Measurements from ENCODE around the gene KCTD12.

Gene KCTD12

DNA sequence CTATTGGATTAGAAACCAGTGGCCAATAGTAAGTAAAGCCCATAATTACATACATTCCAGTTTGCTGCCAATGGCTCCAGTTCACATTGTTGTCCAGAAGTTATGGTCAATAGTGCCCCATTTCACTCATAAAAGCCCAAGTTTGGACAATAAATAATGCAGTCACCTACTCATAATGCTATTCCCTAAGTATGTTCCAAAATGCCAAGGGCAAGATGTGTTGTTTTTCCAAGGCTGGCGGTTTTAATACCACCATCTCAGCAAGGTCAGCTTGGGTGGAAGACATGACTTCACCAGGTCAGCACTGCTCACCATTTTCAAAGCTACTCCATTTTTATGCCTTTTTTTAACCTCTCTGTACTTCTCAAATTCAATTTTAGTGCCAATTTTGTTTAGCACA, 32.7 kb downstream of the KCTD12 start:
- DNase-seq, result no peak

DNA sequence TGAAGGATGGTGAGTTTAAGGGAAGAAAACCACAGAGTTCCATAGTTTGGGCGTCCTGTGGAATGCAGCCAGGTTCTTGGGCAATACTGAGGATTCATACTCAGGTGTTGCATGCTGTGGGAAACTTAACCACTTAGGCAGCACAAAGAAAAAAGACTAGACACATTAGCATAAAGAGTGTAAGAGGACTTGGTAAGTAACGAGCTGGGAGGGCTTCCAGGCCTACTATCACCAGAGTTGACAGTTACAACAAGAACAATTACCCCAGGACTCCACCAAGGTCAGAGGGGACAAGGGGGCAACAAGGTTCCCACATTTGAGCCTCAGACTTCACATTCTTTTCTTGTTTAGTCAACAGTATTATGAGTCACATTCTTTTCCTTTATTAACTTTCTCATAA, 33.2 kb downstream of the KCTD12 start:
- DNase-seq, result no peak

DNA sequence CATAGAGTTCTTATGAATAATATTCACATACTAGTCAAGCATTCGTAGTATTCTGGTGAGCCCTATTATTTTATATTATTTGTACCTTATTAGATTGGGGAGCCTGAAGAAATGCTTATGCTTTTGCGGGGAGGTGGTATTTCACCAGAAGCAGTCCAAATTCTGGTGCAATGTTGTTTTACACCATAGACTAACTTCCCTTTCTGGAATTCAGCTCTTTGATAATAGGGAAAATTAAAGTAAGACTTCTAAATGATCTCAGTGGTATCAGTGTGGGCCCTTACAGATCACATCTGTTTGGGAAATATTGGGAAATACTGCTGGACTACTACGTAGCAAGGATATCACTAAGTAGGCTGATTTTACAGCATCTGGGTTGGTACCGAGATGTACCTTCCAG, 34.2 kb downstream of the KCTD12 start:
- no peak for DNase-seq

DNA sequence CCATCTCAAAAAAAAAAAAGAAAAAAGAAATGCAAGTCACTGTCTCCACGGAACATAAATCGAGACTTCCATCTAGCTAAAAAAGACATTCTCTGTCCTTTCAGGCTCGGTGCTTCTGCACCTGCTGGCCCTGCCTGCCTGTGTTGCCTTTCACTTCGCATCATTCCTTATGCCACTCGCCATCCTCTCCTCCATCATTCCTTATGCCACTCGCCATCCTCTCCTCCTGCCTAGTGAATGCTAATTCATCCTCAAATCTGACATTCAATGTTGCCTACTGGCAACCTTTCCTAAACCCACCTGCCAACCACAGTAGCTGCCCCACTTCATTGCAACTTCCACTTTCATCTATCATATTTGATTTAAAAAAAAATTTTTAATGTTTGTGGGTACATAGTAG, 36.7 kb downstream of the KCTD12 start:
- no peak for DNase-seq

DNA sequence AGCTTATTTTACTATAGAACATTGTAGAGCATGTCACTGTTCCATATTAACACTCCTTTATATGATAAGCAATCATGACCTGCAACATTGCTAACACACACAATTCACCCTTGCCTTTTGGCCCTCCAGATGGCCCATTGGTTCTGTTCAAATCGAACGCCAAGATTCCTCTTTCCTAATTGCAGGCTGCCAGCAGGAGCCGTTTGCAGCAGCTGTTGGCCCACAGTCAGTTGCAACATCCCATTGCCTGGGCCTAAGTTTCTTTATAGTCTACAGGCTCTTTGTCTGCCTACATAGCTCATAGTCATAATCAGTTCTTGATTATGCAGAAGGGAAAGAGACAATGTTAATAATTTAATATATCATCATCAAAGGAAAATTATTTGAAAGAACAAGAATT, 37.6 kb downstream of the KCTD12 start:
- DNase-seq, result no peak

DNA sequence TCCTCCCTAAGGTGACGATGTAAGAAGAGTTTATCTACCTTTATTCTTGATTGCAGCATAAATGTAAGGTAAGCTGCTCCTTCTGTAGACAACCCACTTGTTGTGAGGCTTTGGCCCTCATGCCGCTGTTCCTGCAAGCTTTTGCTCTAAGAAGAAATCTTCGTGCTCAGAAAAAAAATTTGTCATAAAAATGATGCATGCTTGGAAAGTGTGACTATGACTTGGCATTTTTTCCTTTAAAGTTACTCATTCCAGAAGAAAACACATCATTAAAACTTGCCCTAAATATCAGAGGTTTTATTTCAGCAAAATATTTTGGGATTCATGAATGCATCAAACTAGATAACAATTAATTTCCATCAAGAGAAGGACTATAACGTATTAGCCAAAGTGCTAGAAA, 39.8 kb downstream of the KCTD12 start:
- DNase-seq, result no peak

DNA sequence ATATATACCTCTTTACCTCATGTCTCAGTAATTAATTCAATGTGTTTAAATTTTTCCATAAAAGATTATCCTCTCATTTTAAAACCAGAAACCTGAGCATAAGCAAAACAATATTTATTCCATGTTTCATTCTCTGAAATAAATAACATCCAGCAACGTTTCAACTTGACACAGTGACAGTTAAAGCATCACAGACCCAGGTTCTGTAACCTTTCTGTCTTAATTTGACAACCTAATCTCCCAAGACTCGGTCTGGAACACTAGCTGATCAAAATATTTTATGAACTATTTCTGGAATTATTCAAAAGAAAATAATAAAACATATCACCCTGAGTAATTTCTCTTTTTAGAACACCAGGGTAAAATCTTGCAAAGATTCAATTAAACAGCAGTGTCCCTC, 40.3 kb downstream of the KCTD12 start:
- DNase-seq, result no peak

DNA sequence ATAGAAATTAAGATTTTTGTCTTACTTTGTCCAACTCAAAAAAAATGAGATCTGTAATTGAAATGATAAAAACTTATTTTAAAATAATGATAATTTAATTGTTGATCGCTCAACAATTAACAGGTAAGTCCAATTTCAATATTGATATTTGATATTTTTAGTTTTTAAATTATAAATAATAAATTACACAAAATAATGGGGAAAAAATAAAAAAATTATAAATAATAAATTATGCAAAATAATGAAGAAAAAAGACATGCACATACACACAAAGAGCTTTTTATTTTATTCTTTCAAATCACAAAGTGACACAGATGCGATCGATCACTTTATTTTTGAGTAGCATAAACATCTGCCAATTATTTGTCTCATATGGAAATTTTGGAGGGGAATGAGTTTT, 40.8 kb downstream of the KCTD12 start:
- DNase-seq, result no peak

DNA sequence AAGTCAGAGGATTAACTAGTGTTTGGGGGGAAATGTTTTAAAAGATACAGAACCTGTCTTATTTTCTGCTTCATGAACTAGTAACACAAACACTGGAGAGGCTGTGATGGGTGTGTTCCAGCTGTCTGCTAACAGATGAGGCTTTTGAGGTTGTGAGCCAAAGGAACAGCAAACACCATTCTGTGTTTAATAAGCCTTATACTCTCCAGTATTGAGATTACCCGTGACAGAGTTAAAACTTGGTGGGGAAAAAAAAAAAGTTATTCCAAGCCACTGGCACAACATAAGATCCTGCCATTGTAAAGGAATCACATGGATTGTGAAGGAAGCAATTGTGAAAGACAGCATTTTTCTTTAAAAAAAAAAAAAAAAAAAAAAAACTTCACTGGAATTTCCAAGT, 48.4 kb downstream of the KCTD12 start:
- DNase-seq, result no peak

DNA sequence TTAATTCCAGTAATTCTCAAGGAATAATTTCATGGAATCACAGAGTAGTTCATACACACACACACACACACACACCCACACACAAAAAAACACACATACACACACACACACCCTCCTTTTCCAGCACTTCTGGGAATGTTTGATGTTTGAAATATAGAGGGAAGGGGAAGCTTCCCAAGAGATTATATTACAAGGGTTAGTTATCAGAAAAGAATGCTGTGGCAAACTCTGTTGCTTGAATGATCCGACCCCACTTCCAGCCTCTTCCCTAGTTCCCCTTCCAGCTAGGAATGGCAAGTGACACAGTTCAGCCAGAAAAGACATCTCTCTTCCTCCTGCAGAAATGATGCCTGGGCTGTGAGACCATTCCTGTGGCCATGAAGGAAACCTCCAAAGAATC, 49.9 kb downstream of the KCTD12 start:
- DNase-seq, result no peak

DNA sequence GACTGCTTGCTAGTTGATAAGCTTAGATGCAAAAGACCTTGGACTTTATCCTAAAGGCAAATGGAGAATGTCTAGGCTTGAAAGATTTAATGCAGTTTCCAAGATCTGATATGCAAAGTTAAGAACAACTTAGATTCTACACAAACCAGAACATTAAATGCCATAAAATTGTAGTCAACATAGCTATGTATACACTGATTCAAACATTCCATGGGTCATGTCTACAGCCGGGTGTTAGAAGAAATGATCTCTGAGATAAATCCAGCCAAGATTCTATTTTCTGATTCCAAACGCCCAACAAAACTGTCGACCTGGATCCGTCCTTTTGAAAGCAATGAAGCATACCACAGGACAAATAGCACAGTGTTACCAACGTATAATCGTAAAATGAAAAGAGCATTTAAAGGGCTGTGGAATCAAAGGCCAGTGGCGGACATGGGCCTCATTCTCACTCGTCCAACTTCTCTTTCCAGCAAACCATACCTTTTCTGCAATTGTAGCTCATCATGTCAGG, 52.7 kb downstream of the KCTD12 start:
- DNase-seq, result no peak

DNA sequence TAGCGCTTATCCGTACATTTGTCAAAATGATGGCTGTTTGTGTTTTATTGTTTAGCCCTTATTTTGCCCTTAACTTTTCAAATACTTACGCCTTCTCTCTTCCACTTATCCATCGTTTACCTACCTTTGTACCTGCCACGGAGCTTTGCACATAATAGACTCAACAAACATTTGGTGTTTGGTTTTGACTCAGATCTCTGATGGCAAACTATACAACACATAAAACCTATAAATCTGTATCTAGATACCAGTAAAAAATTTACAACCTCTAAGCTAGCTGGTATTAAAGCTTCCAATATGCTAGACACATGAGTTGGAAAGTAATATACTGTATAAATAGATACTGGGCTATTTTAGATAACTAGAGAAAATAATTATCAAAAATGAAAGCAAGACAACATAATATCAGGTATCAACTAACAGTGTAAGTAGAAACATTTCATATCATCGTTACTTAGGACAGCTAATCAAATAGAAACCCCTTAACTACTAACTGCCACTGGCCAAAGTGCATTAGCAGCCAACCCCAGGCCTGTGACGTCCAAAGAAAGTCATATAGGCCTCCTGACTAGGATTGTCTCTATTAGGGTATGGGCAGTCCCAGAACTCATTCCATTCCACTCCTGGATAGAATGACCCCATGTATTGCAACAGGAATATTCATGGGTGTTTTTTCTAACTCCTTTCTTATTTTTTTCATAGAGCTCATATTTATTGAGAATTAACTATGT, 53.8 kb downstream of the KCTD12 start:
- peak; percentile 40 for DNase-seq

DNA sequence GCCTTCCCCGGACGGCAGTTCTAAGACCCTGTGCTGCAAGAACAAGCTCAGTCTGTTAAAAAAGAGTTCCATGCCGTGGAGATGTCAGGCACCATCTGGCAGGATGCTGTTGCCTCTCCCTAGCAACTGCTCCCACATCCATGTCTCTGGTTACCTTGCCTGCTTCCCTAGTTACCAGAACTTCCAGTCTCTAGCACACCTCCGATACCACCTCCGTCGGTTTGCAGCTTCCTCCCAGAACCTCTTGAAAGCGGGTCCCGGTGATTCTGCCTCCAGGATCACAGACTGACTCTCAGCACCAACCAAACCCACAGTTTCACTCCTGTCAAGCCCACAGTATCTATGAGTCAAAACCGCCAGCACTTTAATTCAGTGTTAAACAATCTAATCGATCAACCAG, 55.4 kb downstream of the KCTD12 start:
- no peak for DNase-seq
